Measurements from ENCODE around the gene FMO4. TPM values are rescaled to one million over a fixed set of nuclear protein-coding genes. Genes with fewer than 3 reads are reported as not detected.

FMO4 gene
- total and polyA plus RNA-seq, 10 of the 15 experiments (the other 5 are each of a cell fraction or from before 2014, with no cell fraction given): 0.26 to 3.0 (median 1.1) TPM

DNA sequence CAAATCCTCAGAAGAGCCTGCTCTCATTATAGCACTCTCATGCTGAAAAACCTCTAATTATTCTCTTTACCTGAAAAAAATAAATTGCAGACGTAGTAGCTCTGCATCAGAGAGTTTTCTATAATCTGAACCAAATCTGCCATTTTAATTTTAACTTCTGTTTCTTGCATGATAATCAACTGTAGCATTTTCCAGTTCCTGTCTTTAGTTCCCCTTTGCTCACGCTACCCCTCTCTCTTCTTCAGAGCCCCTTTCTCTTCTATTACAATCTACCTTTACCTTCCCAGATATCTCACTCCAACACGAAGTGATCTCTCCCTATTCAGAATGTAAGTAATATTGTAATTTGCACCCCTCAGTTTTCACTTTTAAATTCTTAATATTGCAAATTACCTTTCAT, 34.3 kb upstream of the FMO4 start:
- Histone ChIP-seq H4K20me1 (ENCODE audit: control insufficient read depth, insufficient read depth) (no peaks in the 10 kb centered on the region), H3K4me3 (no peak overlapping the region), H3K4me1 (ENCODE audit: control insufficient read depth, insufficient read depth, low read length) (no peaks in the 10 kb centered on the region), H2AFZ (ENCODE audit: control insufficient read depth, low read depth, low read length) (no peak overlapping the region), H3K27me3 (replicated peaks in 1 of 2; ENCODE audit: control insufficient read depth in 2 of 2, insufficient read depth in 2 of 2, low read length in 1 of 2) (peaks cover 0 to 3% of the 10 kb centered on the region in 2 experiments; a peak in 2 of 4 replicates), H3K4me2 (ENCODE audit: control insufficient read depth, insufficient read depth) (no peak overlapping the region), H3K9me3 (replicated peaks; ENCODE audit: control insufficient read depth, insufficient read depth, low read length) (no peaks in the 10 kb centered on the region), H3K27ac (ENCODE audit: control insufficient read depth, insufficient read depth) (no peak overlapping the region), H3K9ac (ENCODE audit: control insufficient read depth, insufficient read depth, low read length) (no peak overlapping the region), H3K79me2 (ENCODE audit: control insufficient read depth, insufficient read depth, low read length) (no peaks in the 10 kb centered on the region), H3K36me3 (ENCODE audit: control insufficient read depth in 2 of 2, insufficient read depth in 2 of 2, low read length in 1 of 2) (no peaks in the 10 kb centered on the region)
- ChIA-PET CTCF (interaction anchor here (0.8 to 1.9 kb wide), 2 partner anchors 34 kb away, joined by 3 to 6 read pairs; partner anchors contain the start of gene FMO4), RAD21 (ENCODE audit: unreplicated experiment) (no interaction called here), SMC1A (ENCODE audit: uncharacterized antibody, unreplicated experiment) (no interaction called here), POLR2A (no interaction called here)
- TF ChIP-seq KDM1A (IDR thresholded peaks at IDR 0.05; ENCODE audit: borderline replicate concordance): no peak
- TF ChIP-seq CBX3 (IDR thresholded peaks at IDR 0.05; ENCODE audit: borderline replicate concordance, low read depth): no peak
- TF ChIP-seq SMC3 (IDR thresholded peaks at IDR 0.05; ENCODE audit: borderline replicate concordance, low read length): no peak
- TF ChIP-seq STAT3 (IDR thresholded peaks at IDR 0.05; ENCODE audit: low read depth, low read length): no peak
- TF ChIP-seq, protein P1, sequence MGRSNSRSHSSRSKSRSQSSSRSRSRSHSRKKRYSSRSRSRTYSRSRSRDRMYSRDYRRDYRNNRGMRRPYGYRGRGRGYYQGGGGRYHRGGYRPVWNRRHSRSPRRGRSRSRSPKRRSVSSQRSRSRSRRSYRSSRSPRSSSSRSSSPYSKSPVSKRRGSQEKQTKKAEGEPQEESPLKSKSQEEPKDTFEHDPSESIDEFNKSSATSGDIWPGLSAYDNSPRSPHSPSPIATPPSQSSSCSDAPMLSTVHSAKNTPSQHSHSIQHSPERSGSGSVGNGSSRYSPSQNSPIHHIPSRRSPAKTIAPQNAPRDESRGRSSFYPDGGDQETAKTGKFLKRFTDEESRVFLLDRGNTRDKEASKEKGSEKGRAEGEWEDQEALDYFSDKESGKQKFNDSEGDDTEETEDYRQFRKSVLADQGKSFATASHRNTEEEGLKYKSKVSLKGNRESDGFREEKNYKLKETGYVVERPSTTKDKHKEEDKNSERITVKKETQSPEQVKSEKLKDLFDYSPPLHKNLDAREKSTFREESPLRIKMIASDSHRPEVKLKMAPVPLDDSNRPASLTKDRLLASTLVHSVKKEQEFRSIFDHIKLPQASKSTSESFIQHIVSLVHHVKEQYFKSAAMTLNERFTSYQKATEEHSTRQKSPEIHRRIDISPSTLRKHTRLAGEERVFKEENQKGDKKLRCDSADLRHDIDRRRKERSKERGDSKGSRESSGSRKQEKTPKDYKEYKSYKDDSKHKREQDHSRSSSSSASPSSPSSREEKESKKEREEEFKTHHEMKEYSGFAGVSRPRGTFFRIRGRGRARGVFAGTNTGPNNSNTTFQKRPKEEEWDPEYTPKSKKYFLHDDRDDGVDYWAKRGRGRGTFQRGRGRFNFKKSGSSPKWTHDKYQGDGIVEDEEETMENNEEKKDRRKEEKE (IDR thresholded peaks at IDR 0.05): no peak
- no peak for TF ChIP-seq SMAD5 (IDR thresholded peaks at IDR 0.05; ENCODE audit: low read depth)
- TF ChIP-seq FOS (IDR thresholded peaks at IDR 0.05; ENCODE audit: borderline replicate concordance, extremely low read depth, insufficient read length): no peak
- no peak for TF ChIP-seq IKZF1 (conservative IDR thresholded peaks at IDR 0.05)
- TF ChIP-seq SMAD1 (IDR thresholded peaks at IDR 0.05; ENCODE audit: low read depth, partially characterized antibody): no peak
- TF ChIP-seq, protein P2, sequence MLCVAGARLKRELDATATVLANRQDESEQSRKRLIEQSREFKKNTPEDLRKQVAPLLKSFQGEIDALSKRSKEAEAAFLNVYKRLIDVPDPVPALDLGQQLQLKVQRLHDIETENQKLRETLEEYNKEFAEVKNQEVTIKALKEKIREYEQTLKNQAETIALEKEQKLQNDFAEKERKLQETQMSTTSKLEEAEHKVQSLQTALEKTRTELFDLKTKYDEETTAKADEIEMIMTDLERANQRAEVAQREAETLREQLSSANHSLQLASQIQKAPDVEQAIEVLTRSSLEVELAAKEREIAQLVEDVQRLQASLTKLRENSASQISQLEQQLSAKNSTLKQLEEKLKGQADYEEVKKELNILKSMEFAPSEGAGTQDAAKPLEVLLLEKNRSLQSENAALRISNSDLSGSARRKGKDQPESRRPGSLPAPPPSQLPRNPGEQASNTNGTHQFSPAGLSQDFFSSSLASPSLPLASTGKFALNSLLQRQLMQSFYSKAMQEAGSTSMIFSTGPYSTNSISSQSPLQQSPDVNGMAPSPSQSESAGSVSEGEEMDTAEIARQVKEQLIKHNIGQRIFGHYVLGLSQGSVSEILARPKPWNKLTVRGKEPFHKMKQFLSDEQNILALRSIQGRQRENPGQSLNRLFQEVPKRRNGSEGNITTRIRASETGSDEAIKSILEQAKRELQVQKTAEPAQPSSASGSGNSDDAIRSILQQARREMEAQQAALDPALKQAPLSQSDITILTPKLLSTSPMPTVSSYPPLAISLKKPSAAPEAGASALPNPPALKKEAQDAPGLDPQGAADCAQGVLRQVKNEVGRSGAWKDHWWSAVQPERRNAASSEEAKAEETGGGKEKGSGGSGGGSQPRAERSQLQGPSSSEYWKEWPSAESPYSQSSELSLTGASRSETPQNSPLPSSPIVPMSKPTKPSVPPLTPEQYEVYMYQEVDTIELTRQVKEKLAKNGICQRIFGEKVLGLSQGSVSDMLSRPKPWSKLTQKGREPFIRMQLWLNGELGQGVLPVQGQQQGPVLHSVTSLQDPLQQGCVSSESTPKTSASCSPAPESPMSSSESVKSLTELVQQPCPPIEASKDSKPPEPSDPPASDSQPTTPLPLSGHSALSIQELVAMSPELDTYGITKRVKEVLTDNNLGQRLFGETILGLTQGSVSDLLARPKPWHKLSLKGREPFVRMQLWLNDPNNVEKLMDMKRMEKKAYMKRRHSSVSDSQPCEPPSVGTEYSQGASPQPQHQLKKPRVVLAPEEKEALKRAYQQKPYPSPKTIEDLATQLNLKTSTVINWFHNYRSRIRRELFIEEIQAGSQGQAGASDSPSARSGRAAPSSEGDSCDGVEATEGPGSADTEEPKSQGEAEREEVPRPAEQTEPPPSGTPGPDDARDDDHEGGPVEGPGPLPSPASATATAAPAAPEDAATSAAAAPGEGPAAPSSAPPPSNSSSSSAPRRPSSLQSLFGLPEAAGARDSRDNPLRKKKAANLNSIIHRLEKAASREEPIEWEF (IDR thresholded peaks at IDR 0.05; ENCODE audit: insufficient replicate concordance, low read depth, low read length): no peak
- TF ChIP-seq HDAC2 (IDR thresholded peaks at IDR 0.05): no peak
- TF ChIP-seq RAD21 (IDR thresholded peaks at IDR 0.05; ENCODE audit: insufficient read depth, low read depth, low read length): no peak
- no peak for TF ChIP-seq SREBF2 (IDR thresholded peaks at IDR 0.05; ENCODE audit: low read length)
- no peak for TF ChIP-seq BRCA1 (IDR thresholded peaks at IDR 0.05; ENCODE audit: low read depth, low read length)
- no peak for TF ChIP-seq CHD1 (IDR thresholded peaks at IDR 0.05; ENCODE audit: low read depth, low read length)
- no peak for TF ChIP-seq CBFB (IDR thresholded peaks at IDR 0.05; ENCODE audit: low read depth)
- TF ChIP-seq RELA (IDR thresholded peaks at IDR 0.05; ENCODE audit: borderline replicate concordance, partially characterized antibody): no peak
- no peak for TF ChIP-seq NFXL1 (IDR thresholded peaks at IDR 0.05; ENCODE audit: borderline replicate concordance)
- no peak for TF ChIP-seq ZNF384 (IDR thresholded peaks at IDR 0.05; ENCODE audit: borderline replicate concordance, low read depth, low read length)
- no peak for TF ChIP-seq TCF7 (IDR thresholded peaks at IDR 0.05; ENCODE audit: borderline replicate concordance)
- FAIRE-seq (no peak), DNase-seq (ENCODE audit: low read depth, low spot score) (no peak), ATAC-seq (no peak)
- WGBS (ENCODE audit: insufficient coverage, insufficient replicate concordance, low lambda C conversion rate, missing lambda C conversion rate): 2% methylated on average over 3 of the region's 3 CpGs
- no TSS peak for BruUV-seq (replicated peaks)
- in situ Hi-C loops (cut with MboI) (no loop called here), intact Hi-C loops (cut with micrococcal nuclease; ENCODE audit: unreplicated experiment) (no loop called here)
